ENCODE measurements around the gene CCDC158.

DNA sequence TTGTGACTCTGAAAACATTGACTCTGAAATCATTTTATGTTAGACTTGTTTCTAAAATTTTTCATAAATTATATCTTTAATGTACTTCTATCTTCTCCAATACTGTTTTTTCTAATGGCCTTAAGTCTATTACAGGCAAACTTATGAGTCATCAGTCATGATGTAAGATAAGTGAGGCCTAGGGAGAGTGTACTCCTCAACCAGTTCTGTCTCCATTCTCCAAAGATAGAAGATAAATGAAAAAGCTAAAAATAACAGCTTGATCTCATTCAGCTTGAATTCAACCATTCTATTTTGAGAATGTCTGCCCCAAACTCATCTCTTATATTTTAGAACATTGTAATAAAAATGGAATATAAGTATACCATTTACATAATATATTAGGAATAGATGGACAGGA lies 79.9 kb downstream of the CCDC158 start:
- no peak for TF ChIP-seq YY1 (IDR thresholded peaks at IDR 0.05; ENCODE audit: insufficient read depth, insufficient read length)
- TF ChIP-seq SUZ12 (IDR thresholded peaks at IDR 0.05; ENCODE audit: extremely low read depth, insufficient read depth, insufficient read length), result no peak
- TF ChIP-seq ZNF274 (IDR thresholded peaks at IDR 0.05; ENCODE audit: low read depth, low read length), result no peak
